NCI-H1694 treated with DMSO at 0.1 percent for 48 hours (cell line): ENCODE data around the gene COBLL1.
A peak's percentile ranks its signal among the peaks of the same experiment; 100 is the strongest.

Experiments
- DNase-seq: peaks from one replicate; lab custom pipeline; 2025; lab: John Stamatoyannopoulos, UW

COBLL1 gene

GRCh38 chr2:164852086-164852485 lies 10.5 kb upstream of the COBLL1 start:
- DNase-seq = no peak

DNA sequence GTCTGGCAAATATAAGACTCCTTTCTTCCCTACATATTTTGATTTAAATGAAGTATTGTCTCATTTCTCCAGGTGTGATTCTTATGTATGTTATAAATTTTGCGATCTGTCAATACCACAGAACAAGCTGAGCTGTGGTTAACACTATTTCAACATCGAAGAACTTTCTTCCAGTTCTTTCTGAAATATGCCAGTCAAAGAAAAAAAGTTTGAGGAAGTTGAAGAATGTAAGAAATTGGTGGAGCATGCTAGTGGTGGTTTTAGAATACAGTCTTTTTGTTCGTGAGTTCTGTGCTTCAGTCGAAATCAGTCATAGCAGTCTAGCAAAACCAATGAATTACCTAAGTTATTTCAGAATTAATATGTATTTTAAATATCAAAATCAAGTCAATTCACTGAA lies 8.6 kb upstream of the COBLL1 start:
- no peak for DNase-seq

DNA sequence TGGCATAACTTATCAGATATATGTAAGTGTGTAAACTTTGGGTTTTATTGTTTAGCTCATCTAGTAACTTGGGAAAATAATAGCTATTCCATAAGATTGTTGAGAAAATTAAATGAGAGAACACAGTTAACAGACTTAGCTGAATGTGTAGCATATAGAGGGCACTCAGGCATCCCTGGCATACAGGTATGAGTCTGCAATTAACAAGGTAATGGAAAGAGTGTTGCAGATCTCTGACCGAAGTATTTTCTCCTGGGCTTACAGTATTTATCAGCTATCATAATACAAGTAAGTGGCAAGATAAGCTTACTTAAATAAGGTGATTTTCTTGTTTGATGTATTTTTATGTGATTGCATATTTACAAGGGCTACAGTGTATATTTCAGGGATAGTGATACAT lies 7.9 kb upstream of the COBLL1 start:
- DNase-seq = no peak

DNA sequence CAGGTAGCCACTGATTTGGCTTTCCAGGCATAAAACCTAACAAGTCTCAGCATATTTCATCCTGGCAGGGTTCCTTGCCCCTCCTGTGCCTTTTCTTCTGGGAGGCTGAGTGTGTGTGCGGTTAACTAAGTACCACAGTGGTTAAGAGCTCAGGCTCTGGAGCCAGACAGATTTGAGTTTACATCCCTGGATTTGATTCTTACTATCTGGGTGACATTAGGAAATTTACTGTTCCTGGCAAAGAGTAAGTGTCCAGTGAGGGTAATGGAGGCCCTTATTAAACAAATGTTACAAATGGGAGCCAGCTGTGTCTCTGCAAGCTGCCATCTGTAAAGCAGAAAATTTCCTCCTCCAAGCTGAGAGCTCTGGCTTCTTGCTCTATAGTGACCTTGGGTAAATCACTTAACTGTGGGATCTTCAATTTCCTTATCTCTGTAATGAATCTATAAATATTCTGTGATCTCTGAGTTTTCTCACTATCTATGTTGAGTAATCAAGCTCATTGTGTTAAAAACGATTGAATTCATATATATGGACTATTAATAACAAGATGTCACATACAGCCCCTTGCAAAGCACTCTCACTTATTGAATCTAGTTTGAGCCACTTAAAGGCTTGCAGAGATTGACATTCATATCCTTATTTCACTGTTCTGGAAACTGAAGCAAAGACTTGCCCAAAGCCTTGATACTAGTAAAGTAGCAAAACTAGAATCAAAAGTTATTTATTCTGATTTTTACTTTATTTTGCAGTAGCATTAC lies 6.5 kb upstream of the COBLL1 start:
- DNase-seq = peak; percentile 81

DNA sequence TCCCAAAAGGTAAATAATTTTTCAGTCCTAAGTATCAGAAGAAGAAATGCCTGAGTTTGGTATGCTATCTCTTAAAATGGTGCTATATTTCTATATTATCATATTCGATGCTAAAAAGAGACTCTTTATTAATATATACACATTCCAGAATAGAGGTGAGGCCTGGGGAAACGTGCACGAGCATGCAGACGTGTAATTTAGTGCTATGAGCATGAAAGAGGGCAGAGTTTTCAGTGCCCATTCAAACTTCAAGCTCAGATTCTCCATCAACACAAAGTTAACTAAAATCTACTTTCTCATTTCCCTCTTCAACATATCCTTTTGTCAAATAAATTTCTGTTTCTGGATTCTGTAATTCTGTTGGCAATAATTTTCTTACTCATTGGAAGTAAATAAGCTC lies 5.7 kb upstream of the COBLL1 start:
- no peak for DNase-seq

DNA sequence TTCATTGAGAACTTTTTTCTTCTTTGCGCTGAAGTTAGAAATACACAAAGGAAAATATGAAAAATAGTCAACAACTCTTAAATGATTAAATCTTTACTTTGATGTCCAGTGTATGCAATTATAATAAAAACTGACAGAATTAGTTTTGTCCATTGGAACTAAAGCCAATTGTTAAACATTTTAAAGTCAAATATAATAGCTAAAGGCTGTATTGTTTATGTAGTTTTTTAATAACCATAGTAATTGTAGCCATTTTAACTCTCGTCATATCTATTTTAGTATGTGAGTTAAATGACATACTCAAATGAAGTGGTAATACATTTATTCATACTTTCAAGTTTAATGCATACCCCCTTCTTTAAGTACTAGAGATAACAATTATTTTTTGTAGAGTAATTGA lies 4.7 kb upstream of the COBLL1 start:
- DNase-seq = no peak

GRCh38 chr2:164843346-164843911 lies 1.8 kb upstream of the COBLL1 start:
- DNase-seq = no peak

DNA sequence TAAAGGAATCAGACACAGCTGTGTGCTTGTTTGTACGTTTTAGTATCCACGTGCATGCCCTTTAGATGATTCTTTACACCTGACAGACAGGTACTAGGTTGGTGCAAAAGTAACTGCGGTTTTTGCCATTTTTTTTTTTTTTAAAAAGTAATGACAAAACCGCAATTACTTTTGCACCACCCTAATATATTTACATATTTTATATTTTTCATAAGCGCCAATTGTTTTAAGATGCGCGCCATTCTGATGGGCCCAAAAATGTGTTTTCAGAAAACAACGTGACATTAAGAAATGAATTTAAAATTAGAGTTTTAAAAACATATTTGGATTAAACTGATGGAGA lies 972 bp upstream of the COBLL1 start:
- no peak for DNase-seq

DNA sequence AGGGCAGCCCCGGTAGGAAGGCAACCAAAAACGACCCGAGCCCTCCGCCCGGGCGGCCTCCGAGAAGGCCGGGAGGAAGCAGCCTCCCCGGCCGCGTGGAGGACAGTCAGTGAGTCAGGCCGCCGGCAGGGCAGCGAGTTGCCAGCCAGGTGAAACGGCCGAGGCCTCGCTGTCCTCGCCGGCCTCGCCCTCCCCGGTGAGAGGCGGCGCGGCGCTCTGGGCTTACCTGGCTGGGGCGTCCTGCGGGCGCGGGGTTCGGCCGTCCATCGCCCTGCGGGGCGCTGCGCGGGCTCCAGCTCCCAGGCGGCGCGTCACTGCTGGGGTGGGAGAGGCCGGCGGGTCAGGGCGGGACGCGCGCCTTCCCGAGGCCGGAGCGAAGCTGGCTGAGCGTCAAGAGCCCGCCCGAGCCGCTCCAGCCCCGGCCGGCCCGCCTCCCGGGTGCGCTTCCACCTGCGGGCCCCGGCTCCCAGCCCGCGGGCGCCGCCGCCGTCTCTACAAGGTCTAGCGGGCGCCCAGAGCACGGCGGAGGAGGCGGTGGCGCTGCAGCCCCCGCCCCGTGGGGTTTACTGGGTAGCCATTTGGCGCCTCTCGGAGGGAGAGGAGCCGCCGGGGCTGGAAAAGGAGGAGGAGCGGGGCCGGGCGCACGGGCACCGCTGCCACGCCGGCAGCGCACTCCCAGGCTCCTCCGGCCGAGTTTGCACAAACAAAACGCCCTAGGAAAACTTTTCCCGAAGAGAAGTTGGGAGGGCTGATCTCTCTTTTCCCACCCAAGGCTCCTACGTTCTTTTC lies 499 bp downstream of the COBLL1 start:
- peak; percentile 66 for DNase-seq

- DNase-seq = peak; percentile 62
These were observed 1.1 kb downstream of the COBLL1 start for GRCh38 chr2:164840458-164840929.

- DNase-seq = peak; percentile 62
These were observed 1.6 kb downstream of the COBLL1 start for GRCh38 chr2:164839914-164840457.

GRCh38 chr2:164837807-164838206 lies 3.8 kb downstream of the COBLL1 start:
- DNase-seq = no peak

- no peak for DNase-seq
These were observed 4.7 kb downstream of the COBLL1 start for GRCh38 chr2:164836907-164837306.

DNA sequence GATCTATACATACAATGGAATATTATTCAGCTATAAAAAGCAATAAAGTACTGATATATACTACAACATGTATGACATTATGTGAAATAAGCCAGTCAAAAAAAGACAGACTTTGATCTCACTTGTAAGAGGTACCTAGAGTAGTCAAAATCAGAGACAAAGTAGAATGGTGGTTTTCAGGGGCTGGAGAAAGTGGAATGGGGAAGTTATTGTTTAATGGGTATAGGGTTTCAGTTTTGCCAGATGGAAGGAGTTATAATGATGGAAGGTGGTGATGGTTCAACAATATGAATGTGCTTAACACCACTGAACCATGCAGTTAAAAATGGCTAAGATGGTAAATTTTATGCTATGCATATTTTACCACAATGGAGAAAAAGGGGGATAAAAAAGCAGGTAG lies 6.3 kb downstream of the COBLL1 start:
- no peak for DNase-seq

DNA sequence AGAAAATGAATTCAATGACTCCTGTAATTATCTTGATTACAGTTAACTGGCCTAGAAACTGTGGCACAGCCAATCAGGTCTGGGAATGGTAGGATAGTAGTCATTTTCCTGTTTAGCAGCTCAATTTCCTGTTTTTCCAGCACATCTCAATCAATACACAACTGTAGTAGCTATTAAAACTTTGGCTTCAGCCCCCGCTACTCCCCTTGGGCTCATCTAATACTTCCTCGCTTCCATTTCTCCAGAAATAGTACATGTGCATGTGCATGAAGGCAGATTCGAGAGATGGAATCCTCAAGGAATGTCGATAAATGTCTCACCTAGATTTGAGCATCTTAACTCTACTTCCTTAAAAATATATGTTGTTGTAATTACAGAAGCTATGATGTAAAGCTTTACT lies 9.7 kb downstream of the COBLL1 start:
- no peak for DNase-seq

GRCh38 chr2:164831180-164831579 lies 10.4 kb downstream of the COBLL1 start:
- DNase-seq = no peak

- DNase-seq = peak; percentile 78
These were observed 15.1 kb downstream of the COBLL1 start for GRCh38 chr2:164826293-164827243.

- no peak for DNase-seq
These were observed 16.8 kb downstream of the COBLL1 start for GRCh38 chr2:164824872-164825271.

DNA sequence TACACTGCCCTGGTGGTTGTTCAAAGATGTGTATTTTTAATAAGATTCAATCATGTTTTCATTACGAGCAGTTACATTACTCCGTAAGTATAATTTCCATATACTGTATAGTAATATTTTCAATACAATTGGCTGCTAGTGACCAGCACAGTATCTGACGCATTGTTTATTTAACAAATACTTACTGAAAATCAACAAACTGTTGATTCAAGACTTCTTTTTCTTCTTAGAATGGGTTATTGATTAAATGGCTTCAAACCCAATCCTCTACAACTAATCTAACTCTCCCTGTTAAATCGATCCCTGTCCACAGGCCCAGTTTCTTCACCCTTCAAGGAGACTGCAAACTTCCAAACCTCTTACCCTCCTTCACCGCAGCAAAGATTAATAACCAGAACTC lies 18.5 kb downstream of the COBLL1 start:
- no peak for DNase-seq

- no peak for DNase-seq
These were observed 20.3 kb downstream of the COBLL1 start for GRCh38 chr2:164821338-164821737.
